ENCODE results near the gene ELANE.
"Not testable (repeated sequence)": the region's sequence is repeated elsewhere in the genome, so short reads cannot be mapped to it uniquely, and the experiment has no call there.

The ELANE gene

GRCh38 chr19:873084-873483, 21.0 kb downstream of the ELANE start:
- DNase-seq (ENCODE audit: low read depth): peak; percentile 94
- TF ChIP-seq, protein P1, sequence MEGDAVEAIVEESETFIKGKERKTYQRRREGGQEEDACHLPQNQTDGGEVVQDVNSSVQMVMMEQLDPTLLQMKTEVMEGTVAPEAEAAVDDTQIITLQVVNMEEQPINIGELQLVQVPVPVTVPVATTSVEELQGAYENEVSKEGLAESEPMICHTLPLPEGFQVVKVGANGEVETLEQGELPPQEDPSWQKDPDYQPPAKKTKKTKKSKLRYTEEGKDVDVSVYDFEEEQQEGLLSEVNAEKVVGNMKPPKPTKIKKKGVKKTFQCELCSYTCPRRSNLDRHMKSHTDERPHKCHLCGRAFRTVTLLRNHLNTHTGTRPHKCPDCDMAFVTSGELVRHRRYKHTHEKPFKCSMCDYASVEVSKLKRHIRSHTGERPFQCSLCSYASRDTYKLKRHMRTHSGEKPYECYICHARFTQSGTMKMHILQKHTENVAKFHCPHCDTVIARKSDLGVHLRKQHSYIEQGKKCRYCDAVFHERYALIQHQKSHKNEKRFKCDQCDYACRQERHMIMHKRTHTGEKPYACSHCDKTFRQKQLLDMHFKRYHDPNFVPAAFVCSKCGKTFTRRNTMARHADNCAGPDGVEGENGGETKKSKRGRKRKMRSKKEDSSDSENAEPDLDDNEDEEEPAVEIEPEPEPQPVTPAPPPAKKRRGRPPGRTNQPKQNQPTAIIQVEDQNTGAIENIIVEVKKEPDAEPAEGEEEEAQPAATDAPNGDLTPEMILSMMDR (IDR thresholded peaks at IDR 0.05; ENCODE audit: insufficient read depth, low read depth, low read length, missing control alignments): no peak
- H3K4me3 ChIP-seq (ENCODE audit: low read depth, low read length): no peak overlapping the region

DNA sequence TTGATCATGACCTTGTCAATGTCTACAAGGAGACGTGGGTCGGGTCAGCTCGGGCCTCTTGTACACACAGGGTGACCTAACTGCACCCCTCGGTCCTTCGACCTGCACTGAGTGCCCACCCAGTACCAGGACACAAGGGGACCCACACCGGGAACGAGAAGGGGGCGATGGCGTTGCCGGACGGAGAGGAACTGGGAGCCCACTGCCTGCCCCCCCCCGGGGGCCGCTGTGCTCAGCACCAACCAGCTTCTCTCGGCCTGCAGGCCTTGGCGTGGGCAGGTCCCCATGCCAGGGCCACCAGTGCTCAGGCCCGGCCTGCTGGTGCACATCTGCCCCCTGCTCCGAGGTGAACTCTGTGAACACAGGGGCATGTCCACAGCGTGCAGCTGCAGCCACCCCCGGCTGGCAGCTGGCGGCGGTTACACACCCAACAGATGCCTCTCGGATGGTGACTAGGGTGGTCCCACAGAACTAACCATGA, 21.5 kb downstream of the ELANE start:
- H3K4me3 ChIP-seq (ENCODE audit: low read depth, low read length): no peak overlapping the region
- DNase-seq (ENCODE audit: low read depth): no peak
- TF ChIP-seq, protein P1 (IDR thresholded peaks at IDR 0.05; ENCODE audit: insufficient read depth, low read depth, low read length, missing control alignments): no peak

GRCh38 chr19:875265-875879, 23.3 kb downstream of the ELANE start:
- no peak for DNase-seq (ENCODE audit: low read depth)
- no peak overlapping the region for H3K4me3 ChIP-seq (ENCODE audit: low read depth, low read length)
- TF ChIP-seq, protein P1 (IDR thresholded peaks at IDR 0.05; ENCODE audit: insufficient read depth, low read depth, low read length, missing control alignments): no peak

GRCh38 chr19:876089-876488, 24.0 kb downstream of the ELANE start:
- TF ChIP-seq, protein P1 (IDR thresholded peaks at IDR 0.05; ENCODE audit: insufficient read depth, low read depth, low read length, missing control alignments): no peak
- no peak overlapping the region for H3K4me3 ChIP-seq (ENCODE audit: low read depth, low read length)
- DNase-seq (ENCODE audit: low read depth): no peak

- TF ChIP-seq, protein P1 (IDR thresholded peaks at IDR 0.05; ENCODE audit: insufficient read depth, low read depth, low read length, missing control alignments): no peak
- DNase-seq (ENCODE audit: low read depth): no peak
- H3K4me3 ChIP-seq (ENCODE audit: low read depth, low read length): no peak overlapping the region
Measured at GRCh38 chr19:876780-877314, 24.7 kb downstream of the ELANE start.

GRCh38 chr19:877992-878660, 26.0 kb downstream of the ELANE start:
- H3K4me3 ChIP-seq (ENCODE audit: low read depth, low read length): not testable (repeated sequence)

GRCh38 chr19:878751-879561, 26.9 kb downstream of the ELANE start:
- not testable (repeated sequence) for DNase-seq (ENCODE audit: low read depth); H3K4me3 ChIP-seq (ENCODE audit: low read depth, low read length)

More at GRCh38 chr19:877992-878660, 26.0 kb downstream of the ELANE start:
- DNase-seq (ENCODE audit: low read depth): not testable (repeated sequence)

Measured in GM12865 (cell line).